Esophagus squamous epithelium (tissue), 5 donors: ENCODE measurements around the gene LMO1. TPM values are rescaled to one million over a fixed set of nuclear protein-coding genes. Genes with fewer than 3 reads are reported as not detected.
A peak's percentile ranks its signal among the peaks of the same experiment; 100 is the strongest.

Source experiments
- DNase-seq: peaks from one replicate; lab custom pipeline; 2025; lab: John Stamatoyannopoulos, UW
- H3K27ac ChIP-seq, 4 donors: fragments of 200-600 bp; sonication (generic); one replicate each; pipeline ENCODE4 v1.5.1; 2016 to 2019; ENCODE audit warnings: mild to moderate bottlenecking in 1 of 4
- H3K27me3 ChIP-seq, 4 donors: fragments of 200-600 bp; sonication (generic); 1 replicate in 3 of 4; 2 replicates in 1 of 4; pipeline versions ENCODE4 v1.5.1 to v1.6.0; 2017 to 2021; ENCODE audit warnings: antibody characterized with exemption in 1 of 4
- H3K36me3 ChIP-seq, 3 donors: fragments of 200-600 bp; sonication (generic); one replicate each; pipeline ENCODE4 v1.5.1; 2016 to 2019
- H3K4me1 ChIP-seq, 3 donors: fragments of 200-600 bp; sonication (generic); one replicate each; pipeline ENCODE4 v1.5.1; 2017 to 2019
- H3K4me3 ChIP-seq, 4 donors: fragments of 200-600 bp; sonication (generic); 1 replicate in 3 of 4; 2 replicates in 1 of 4; pipeline ENCODE4 v1.5.1; 2016 to 2019; ENCODE audit warnings: mild to moderate bottlenecking in 2 of 4, moderate library complexity in 1 of 4
- H3K9me3 ChIP-seq, 3 donors: fragments of 200-600 bp; sonication (generic); one replicate each; pipeline ENCODE4 v1.5.1; 2016 to 2019
- POLR2A ChIP-seq, 4 donors: fragments of 450-650 bp; IDR thresholded peaks; one replicate each; pipeline ENCODE4 v1.6.1; 2017; ENCODE audit warnings: antibody characterized with exemption in 4 of 4, mild to moderate bottlenecking in 4 of 4, moderate library complexity in 3 of 4
- WGBS, 2 donors: methylation state at CpG; one replicate each; pipeline ENCODE4 v1.1.5; 2018; 5-methylcytosine and 5-hydroxymethylcytosine counted together
- intact Hi-C: fragments of 100-400 bp; cut with DNase I; formaldehyde crosslinking; loops from one replicate; pipeline ENCODE4 v1.15.0; 2022
- total RNA-seq, 4 donors: library from RNA; depleted of rRNA; stranded (reverse); fragments of >200 nt; gene quantifications; one replicate each; pipeline ENCODE4 v1.1.0, GENCODE V29; 2016
- TF ChIP-seq, protein P1 (sequence below), 6 experiments: fragments of 450-650 bp in 4 of 6; fragments of 200-600 bp in 2 of 6; sonication (generic) in 2 of 6; IDR thresholded peaks; one replicate each; pipeline ENCODE4 v1.5.1; 2016 to 2019; ENCODE audit warnings: antibody characterized with exemption in 6 of 6, mild to moderate bottlenecking in 4 of 6, moderate library complexity in 4 of 6
- donor health status: DM: yes; HTN: yes; CAD: no.

Gene LMO1
- total RNA-seq, 4 donors from 2014 or later = not detected

DNA sequence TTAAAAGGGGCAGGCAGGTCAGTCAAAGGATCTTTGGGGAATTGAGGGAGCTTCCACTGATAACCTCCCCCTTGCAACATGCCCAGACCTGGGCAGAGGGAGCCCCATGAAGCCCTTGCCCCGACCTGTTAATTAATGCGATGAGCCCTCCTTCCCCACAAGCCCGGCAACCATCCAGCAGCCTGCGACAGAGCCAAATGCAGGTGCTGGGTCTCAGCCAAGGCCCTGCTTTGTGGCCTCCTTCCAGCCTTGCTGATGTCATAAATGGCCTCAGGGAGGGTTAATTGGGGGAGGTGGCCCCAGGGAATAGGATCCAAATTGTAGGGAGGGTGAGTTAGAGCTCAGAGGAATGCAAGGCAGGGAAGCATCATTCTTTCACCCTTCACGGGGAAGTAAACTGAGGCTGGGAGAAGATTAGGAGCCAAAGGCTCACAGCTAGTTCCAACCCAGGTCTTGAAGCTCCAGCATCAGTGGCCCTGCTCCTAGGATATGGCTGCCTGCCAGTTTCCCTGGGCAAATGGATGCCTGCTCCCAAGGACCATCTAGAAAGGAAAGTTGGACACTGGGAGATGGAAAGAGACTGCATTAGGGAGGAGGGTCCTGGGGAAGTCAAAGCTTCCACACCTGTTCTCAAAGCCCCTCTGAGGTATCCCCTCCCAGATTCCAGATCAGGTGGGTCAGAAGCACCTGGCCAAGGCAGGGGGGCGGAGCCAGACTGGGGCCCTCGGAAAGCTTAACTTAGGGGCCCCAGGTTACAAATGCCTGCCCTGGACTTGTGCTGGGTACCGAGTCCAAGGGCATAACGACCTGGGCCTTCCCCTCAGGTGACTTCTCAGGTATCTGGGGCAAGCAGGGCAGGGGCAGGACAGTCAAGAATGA, 34.1 kb downstream of the LMO1 start:
- intact Hi-C loops = loop anchor here (5.0 to 10.0 kb wide), 2 partner anchors 33 to 335 kb away; partner anchors contain the start of gene LMO1
- Histone ChIP-seq H3K27ac (no peak overlapping the region), H3K4me1 (peaks cover 25 to 67% (median 28%) of the 10 kb centered on the region in 3 donors), H3K36me3 (no peaks in the 10 kb centered on the region), H3K4me3 (no peak overlapping the region), H3K27me3 (peaks cover 0 to 48% (median 0%) of the 10 kb centered on the region in 4 donors), H3K9me3 (no peaks in the 10 kb centered on the region)
- WGBS, 2 donors = 8 to 40% methylated on average over 2 to 8 of the region's 9 CpGs
- TF ChIP-seq POLR2A (IDR thresholded peaks at IDR 0.05) = no peak
- TF ChIP-seq, protein P1, sequence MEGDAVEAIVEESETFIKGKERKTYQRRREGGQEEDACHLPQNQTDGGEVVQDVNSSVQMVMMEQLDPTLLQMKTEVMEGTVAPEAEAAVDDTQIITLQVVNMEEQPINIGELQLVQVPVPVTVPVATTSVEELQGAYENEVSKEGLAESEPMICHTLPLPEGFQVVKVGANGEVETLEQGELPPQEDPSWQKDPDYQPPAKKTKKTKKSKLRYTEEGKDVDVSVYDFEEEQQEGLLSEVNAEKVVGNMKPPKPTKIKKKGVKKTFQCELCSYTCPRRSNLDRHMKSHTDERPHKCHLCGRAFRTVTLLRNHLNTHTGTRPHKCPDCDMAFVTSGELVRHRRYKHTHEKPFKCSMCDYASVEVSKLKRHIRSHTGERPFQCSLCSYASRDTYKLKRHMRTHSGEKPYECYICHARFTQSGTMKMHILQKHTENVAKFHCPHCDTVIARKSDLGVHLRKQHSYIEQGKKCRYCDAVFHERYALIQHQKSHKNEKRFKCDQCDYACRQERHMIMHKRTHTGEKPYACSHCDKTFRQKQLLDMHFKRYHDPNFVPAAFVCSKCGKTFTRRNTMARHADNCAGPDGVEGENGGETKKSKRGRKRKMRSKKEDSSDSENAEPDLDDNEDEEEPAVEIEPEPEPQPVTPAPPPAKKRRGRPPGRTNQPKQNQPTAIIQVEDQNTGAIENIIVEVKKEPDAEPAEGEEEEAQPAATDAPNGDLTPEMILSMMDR (IDR thresholded peaks at IDR 0.05) = no peak
- no peak for DNase-seq

DNA sequence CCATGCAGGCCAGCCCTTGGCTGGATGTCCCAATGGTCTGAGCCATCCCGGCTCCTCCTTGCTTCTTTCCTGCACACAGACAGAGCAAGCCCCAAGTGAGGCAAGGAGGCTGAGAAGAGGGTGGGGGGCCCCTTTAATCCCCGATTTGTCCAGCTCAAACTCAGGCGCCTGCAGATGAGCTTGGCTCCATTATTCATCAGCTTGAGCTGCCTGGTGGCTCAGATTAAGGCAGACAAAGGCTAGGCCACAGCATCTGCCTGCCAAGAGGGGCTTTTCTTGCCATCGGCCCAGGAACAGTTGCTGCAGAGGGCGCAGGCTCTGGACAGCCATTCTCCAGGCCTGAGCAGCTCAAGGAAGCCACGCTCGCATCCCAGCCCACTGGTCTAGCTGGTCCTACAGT, 35.4 kb downstream of the LMO1 start:
- H3K27me3 ChIP-seq = peaks cover 0 to 56% (median 0%) of the 10 kb centered on the region in 4 donors
- H3K9me3 ChIP-seq = no peaks in the 10 kb centered on the region
- 31 to 65% methylated on average over 2 to 4 of the region's 7 CpGs for WGBS, 2 donors
- DNase-seq = no peak
- H3K36me3 ChIP-seq = no peaks in the 10 kb centered on the region
- TF ChIP-seq, protein P1 (IDR thresholded peaks at IDR 0.05) = no peak
- TF ChIP-seq POLR2A (IDR thresholded peaks at IDR 0.05) = no peak
- intact Hi-C loops = loop anchor here (5.0 to 10.0 kb wide), 2 partner anchors 34 to 337 kb away; partner anchors contain the start of gene LMO1
- peak overlapping the region in 2 of 4 donors; percentile 51 to 55 for H3K27ac ChIP-seq
- peaks cover 21 to 54% (median 25%) of the 10 kb centered on the region in 3 donors for H3K4me1 ChIP-seq
- no peak overlapping the region for H3K4me3 ChIP-seq

DNA sequence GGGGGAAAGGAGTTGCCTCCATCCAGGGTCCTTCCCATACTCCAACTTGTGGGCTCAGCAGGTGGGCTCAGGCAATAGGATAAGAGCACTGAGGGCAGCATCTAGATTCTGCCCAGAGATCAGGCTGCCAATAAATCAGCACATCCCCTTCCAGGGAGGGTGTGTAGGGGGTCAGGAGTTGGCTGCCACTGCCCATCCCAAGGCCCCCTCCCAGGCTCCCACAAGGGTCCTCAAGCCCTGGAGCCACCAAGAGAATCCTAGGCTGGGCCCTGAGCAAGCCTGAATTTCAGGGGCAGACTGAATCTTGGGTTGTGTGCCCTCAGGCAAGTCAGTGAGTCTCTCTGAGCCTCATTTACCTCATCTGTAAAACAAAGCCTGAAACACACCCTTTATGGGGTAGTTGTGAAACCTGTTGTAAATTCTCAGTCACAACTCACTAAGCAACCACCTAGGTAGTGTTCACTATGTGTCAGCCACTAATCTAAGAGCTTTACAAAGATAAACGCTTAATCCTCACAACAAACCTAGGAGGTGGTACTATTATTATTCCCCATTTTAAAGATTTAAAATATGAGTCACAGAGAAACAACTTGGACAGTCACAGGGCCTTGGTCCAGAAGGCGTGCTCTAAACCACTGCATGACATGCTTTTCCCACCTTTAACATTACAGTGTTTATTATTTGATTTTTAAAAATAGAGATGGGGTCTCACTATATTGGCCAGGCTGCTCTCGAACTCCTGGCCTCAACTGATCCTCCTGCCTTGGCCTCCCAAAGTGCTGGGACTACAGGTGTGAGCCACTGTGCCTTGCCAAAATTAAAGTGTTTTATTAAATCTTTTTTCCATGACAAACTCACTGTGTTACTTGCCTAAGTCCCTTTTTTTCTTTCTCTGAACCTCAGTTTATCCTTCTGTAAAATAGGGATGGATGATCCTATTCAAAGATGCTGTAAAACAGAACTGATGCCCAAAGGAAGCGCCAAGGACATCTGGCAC, 36.2 kb downstream of the LMO1 start:
- 50 to 69% methylated on average over 4 of the region's 4 CpGs for WGBS, 2 donors
- TF ChIP-seq, protein P1 (IDR thresholded peaks at IDR 0.05) = no peak
- no peak for TF ChIP-seq POLR2A (IDR thresholded peaks at IDR 0.05)
- H3K27ac ChIP-seq = peak overlapping the region in 3 of 4 donors; percentile 29 to 55 (median 51)
- H3K4me1 ChIP-seq = peaks cover 21 to 51% (median 25%) of the 10 kb centered on the region in 3 donors
- no peak for DNase-seq
- H3K9me3 ChIP-seq = no peaks in the 10 kb centered on the region
- H3K36me3 ChIP-seq = no peaks in the 10 kb centered on the region
- no peak overlapping the region for H3K4me3 ChIP-seq
- intact Hi-C loops = loop anchor here (5.0 to 10.0 kb wide), 2 partner anchors 35 to 337 kb away; partner anchors contain the start of gene LMO1
- H3K27me3 ChIP-seq = peaks cover 0 to 56% (median 0%) of the 10 kb centered on the region in 4 donors

DNA sequence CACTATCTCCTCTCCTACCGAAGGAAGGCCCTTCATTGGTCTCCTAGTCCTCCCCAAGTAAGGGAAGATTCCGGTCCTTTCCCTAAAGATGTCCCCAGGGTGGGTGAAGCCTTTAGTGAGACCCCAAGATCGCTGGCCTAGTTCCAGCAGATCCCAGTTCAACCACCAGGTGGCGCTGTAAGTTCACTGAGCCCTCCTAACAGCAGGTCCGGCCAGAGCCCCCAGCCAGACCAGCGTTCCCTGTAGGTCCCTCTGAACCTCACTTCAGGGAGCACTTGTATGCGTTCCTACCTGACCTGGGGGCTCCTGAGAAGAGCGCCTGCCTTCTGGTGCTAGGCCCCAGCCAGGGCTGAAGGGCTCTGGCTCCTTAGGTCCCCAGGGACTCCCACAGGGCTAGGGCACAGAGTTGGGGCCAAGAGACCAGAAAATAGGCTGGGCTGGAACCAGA, 38.1 kb downstream of the LMO1 start:
- H3K27me3 ChIP-seq = peaks cover 0 to 55% (median 0%) of the 10 kb centered on the region in 4 donors
- no peak overlapping the region for H3K4me3 ChIP-seq
- intact Hi-C loops = loop anchor here (5.0 to 10.0 kb wide), 2 partner anchors 37 to 339 kb away; partner anchors contain the start of gene LMO1
- TF ChIP-seq, protein P1 (IDR thresholded peaks at IDR 0.05) = peak; percentile 85 to 96 (median 92)
- TF ChIP-seq POLR2A (IDR thresholded peaks at IDR 0.05) = no peak
- no peak for DNase-seq
- WGBS, 2 donors = 8 to 14% methylated on average over 2 of the region's 8 CpGs
- H3K27ac ChIP-seq = no peak overlapping the region
- no peaks in the 10 kb centered on the region for H3K36me3 ChIP-seq
- H3K4me1 ChIP-seq = peaks cover 21 to 51% (median 25%) of the 10 kb centered on the region in 3 donors
- H3K9me3 ChIP-seq = no peaks in the 10 kb centered on the region
